ENCODE results near the gene SORBS2. TPM values are rescaled to one million over a fixed set of nuclear protein-coding genes. Genes with fewer than 3 reads are reported as not detected.

SORBS2 gene
- total RNA-seq, 1 experiment from 2014 or later: 9.7 TPM

DNA sequence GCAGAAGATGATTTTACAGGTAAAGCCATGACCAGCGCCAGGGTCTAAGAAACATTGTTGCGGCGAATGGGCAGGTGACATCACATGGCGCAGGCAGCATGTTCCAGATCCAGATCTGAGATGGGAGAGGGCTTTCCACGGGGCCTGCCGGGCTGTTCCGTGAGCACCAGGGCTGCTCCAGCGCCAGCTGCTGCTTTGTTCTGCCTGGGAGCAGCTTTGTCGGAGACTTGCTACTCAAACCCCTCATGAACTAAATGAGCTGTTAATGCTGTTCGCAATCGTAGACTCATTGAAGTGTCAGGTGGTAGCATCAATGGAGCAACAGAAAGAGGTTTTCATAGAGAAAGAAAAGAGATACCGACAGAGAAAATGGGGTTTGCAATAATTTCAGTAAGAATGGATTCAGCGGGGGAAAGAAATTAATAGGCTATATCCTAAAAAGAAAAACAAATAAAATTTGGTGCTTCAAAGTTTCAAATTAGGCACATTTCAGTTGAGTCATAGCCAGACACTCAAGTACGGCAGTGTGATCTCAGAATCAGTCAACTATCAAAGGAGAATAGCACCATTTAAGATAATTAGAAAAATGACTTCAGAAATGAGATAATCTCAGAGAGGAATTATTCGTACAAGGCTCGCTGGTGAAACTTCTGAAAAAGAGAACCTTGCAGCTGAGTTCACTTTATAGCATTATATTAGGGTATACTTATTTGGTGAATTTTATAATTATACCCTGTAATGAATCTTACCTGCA is 23.9 kb downstream of the SORBS2 start:
- H3K9me3 Mint-ChIP-seq: no peaks in the 10 kb centered on the region
- no peak overlapping the region for H3K27ac ChIP-seq (ENCODE audit: insufficient read length, low read depth, low read length)

More for the DNA sequence above, 23.9 kb downstream of the SORBS2 start:
- Histone ChIP-seq H3K23ac (ENCODE audit: insufficient read length, low read depth, low read length) (no peak overlapping the region), H2BK120ac (ENCODE audit: low read depth, low read length, poor library complexity, severe bottlenecking) (no peak overlapping the region), H3K18ac (ENCODE audit: insufficient read length, low read depth, low read length) (no peak overlapping the region), H3K9ac (ENCODE audit: extremely low read depth, insufficient read length, low read length) (no peak overlapping the region), H2AK5ac (ENCODE audit: insufficient read length, low read length) (no peak overlapping the region), H4K8ac (replicated peaks; ENCODE audit: insufficient read length, low read depth, low read length) (no peak overlapping the region), H3K9me3 (ENCODE audit: control insufficient read depth, low read depth, low read length) (no peaks in the 10 kb centered on the region), H3K56ac (ENCODE audit: insufficient read length, low read depth, low read length) (no peak overlapping the region), H3K4me1 (ENCODE audit: insufficient read depth, low read length) (no peaks in the 10 kb centered on the region), H2BK20ac (ENCODE audit: low read depth, low read length, poor library complexity, severe bottlenecking) (no peak overlapping the region), H3K14ac (ENCODE audit: insufficient read depth, low read length) (no peak overlapping the region), H2AFZ (ENCODE audit: low read length) (no peak overlapping the region), H3K79me2 (ENCODE audit: insufficient read depth, low read length) (no peaks in the 10 kb centered on the region), H3K27me3 (ENCODE audit: insufficient read depth, low read length) (no peaks in the 10 kb centered on the region), H3K79me1 (ENCODE audit: insufficient read depth, low read depth, low read length, poor library complexity, severe bottlenecking) (no peaks in the 10 kb centered on the region), H3T11ph (ENCODE audit: low read length) (no peak overlapping the region), H2BK12ac (ENCODE audit: insufficient read length, low read depth, low read length) (no peak overlapping the region), H2BK5ac (ENCODE audit: insufficient read length, low read length) (no peak overlapping the region), H4K91ac (ENCODE audit: insufficient read length, low read depth, low read length) (no peak overlapping the region), H4K20me1 (ENCODE audit: control insufficient read depth, insufficient read depth, insufficient read length) (no peaks in the 10 kb centered on the region), H3K4ac (ENCODE audit: low read depth, low read length) (no peak overlapping the region), H3K23me2 (ENCODE audit: insufficient read length, low read depth, low read length, poor library complexity, severe bottlenecking) (no peaks in the 10 kb centered on the region), H2BK15ac (ENCODE audit: low read depth, low read length) (no peak overlapping the region), H4K5ac (ENCODE audit: insufficient read length, low read depth, low read length) (no peak overlapping the region), H3K4me2 (ENCODE audit: insufficient read depth, insufficient read length, low read length) (no peak overlapping the region)
- DNase-seq: no peak
- no CpG with 5 or more reads among the region's 16 CpGs for WGBS (ENCODE audit: extremely low coverage, insufficient read length, low lambda C conversion rate)
- no peak overlapping the region for H3K27ac Mint-ChIP-seq
- TF ChIP-seq, protein P1, sequence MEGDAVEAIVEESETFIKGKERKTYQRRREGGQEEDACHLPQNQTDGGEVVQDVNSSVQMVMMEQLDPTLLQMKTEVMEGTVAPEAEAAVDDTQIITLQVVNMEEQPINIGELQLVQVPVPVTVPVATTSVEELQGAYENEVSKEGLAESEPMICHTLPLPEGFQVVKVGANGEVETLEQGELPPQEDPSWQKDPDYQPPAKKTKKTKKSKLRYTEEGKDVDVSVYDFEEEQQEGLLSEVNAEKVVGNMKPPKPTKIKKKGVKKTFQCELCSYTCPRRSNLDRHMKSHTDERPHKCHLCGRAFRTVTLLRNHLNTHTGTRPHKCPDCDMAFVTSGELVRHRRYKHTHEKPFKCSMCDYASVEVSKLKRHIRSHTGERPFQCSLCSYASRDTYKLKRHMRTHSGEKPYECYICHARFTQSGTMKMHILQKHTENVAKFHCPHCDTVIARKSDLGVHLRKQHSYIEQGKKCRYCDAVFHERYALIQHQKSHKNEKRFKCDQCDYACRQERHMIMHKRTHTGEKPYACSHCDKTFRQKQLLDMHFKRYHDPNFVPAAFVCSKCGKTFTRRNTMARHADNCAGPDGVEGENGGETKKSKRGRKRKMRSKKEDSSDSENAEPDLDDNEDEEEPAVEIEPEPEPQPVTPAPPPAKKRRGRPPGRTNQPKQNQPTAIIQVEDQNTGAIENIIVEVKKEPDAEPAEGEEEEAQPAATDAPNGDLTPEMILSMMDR (conservative IDR thresholded peaks at IDR 0.05): no peak
- no peaks in the 10 kb centered on the region; a peak in 1 of 7 replicates for H3K36me3 Mint-ChIP-seq (ENCODE audit: insufficient read depth in 1 of 3, low read depth in 3 of 3)
- H3K4me3 Mint-ChIP-seq: no peak overlapping the region
- peaks cover 17 to 30% of the 10 kb centered on the region in 2 experiments for H3K4me1 Mint-ChIP-seq
- no peaks in the 10 kb centered on the region for H3K27me3 Mint-ChIP-seq (ENCODE audit: low read depth)
